Stimulated activated CD4-positive, alpha-beta T cell treated with anti-CD3 and anti-CD28 coated beads, TNF-alpha, amount 100 ng/mL, for 4 hours (primary cell): ENCODE measurements around the gene CLECL1.
"Not testable (repeated sequence)": the region's sequence is repeated elsewhere in the genome, so short reads cannot be mapped to it uniquely, and the experiment has no call there.

Source experiments
- DNase-seq, 3 experiments: peaks; one replicate each; pipeline ENCODE4 v3.0.0-alpha.2; 2020; ENCODE audit warnings: low read depth in 3 of 3

CLECL1 gene

DNA sequence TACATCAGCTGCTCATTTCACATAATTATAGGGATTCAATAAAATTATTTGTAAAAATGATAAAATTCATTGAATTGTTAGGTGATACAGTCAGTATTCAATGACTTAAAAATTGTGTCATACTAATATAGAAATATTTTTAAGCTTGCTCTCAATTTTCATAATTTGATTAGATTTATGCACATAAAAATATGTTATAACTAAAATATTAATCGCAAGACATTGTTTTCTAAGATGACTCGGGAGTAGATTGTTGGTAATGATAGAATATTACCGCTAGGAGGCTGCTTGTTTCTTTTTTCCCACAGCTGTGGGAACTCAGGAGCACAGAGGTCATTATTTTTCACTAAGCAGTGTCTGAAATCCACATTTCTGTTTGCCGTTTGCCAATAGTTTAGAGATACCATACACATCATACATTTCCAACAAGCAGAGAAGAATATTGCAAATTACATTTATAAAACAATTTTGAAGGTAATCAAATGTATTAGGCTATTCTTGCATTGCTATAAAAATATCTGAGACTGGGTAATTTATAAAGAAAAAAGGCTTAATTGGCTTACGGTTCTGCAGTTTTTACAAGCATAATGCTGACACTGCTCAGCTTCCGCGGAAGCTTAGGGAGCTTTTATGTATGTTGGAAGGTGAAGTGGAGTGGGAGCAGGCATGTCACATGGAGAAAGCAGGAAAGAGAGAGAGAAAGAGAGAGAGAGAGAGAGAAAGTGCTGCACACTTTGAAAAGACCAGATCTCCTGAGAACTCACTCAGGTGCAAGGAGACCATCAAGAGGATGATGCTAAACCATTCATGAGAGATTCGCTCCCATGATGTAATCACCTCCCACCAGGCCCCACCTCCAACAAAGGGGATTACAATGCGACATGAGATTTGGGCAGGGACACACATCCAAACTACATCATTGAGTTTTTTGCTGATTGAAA, 18.6 kb upstream of the CLECL1 start:
- DNase-seq, result peak in 2 of 3 experiments; percentile 56 to 68

DNA sequence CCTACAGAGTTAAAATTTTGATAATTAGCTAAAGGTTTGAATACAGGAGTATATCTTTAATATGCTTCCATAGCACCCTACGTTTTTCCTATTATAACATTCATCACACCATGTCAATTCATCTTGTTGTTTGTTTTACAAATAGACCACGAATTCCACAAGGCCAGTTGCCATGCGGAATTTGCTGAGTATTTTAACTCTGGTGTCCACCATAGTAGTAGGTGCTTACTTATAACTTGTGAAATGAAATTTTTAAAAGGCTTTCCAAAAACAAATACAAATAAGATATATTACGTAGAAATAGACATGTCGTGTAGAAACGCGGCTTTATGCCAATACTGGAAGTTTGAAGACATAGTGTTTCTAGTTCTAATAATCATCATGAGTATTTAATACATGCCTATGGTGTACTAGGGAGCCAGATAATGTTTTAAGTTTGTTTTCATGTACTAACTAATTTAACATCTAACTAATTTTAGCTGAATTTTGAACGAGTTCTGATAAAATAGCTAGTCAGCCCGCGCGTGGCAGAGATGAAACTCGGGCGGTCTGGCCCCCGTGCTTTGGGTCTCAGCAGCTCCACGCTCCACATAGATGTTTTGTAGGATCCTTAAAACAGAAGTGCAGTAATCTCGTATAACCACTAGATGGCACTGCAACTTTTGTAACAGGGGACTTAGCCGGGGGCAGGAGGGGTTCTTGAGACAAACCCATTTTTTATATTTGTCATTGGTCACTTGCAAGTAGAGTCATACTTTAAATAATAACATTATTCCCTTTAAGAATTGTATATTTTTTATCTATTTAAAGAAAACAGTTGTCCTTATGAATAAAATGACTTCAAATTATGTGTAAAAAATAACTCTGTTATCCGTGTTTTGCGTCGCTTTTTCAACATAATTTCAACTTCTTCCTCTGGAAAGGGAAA, 17.6 kb upstream of the CLECL1 start:
- DNase-seq, result peak in 2 of 3 experiments; percentile 45 to 68

DNA sequence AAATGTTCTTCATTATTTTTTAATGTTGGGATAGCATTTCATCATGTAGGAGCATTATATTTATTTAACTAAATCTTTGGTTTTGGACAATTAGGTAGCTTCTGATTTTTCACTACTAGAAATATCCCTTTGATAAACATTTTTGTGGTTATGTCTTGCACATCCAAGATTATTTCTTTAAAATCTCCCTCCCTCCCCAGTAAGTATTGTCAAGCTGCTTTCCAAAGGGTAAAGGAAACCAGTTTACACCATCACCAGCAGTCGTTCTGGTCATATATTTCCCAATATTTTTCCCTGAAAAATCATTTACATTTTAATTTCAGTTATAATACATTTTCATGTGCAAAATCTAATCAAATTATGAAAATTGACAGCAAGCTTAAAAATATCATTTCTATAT, 16.7 kb upstream of the CLECL1 start:
- no peak for DNase-seq

DNA sequence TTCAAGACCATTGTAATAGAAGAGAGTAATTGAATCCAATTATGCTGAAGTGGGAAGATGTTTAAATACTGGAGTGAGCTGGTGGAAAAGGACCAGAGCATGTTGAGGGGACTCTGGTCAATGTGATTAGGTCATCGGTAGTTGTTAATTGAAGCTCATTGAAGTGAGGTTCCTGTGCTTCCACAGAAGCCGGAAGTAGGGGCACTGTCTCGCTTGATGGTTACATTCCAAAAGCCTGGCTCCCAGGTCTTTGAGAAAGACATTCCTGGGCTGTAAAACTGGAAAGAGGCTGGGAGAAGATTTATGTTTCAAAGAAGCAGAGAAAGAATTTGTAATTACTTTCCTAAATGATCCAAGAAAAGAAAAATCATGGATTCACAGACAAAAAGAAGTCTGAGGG, 12.3 kb upstream of the CLECL1 start:
- DNase-seq, result no peak

DNA sequence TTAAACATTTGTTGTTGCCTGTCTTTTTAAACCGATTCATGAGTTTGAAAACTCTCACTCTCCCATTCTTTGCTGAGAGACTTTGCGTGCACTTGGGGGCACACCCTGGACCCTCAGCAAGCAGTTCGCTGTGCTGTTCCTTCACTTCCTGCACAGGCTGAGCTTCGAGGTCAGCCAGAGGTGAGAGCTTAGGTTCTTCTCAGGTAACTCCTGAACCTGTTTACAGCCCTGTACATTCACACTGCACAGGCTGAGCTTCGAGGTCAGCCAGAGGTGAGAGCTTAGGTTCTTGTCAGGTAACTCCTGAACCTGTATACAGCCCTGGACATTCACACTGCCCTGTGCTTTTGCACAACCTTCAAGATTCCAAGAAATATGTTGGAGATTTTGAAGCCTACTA, 9.8 kb upstream of the CLECL1 start:
- no peak for DNase-seq

DNA sequence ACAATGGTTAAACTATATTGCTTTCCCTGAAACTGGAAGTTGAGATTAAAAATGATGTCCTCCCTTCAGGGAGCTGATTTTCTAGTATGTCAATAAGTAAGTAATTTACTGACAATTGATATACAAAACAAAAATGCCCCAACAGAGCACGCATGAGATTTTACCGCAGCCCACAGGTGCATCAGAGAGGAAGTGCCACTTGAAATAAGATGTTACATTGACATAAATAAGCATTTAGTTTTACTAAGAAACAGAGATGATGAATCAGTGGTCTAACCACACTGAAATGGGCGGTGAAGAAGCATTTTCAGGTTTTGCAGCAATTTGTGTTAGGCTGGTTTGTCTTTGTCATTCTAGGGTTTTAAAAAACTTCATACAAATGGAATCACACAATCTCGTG, 8.8 kb upstream of the CLECL1 start:
- peak in 1 of 3 experiments; percentile 38 for DNase-seq

DNA sequence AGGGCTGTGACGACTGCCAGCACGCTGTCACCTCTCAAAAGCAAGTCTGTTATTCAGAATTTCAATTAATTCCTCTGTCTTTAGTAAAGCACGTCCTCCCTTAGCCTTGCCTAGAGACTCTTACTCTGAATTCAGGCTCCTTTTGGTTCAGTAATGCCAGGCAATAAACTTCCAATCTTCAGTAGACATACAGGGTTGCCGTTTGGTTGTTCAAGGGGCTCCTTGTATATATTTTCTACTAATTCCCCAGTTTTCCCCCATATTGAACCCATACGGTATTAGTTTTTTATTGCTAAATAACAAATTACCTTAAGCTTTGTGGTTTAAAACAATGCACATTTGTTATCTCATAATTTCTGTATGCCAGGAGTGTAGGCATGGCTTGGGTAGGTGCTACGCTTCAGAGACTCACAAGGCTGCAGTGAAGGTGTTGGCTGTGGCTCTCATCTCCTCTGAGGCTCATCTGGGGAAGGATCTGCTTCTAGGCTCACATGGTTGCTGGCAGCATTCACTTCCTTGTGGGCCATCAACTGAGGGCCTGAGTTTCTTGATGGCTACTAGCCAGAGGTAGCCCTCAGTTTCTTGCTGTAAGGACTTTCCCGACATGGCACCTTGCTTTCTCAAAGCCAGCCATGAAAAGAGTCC, 7.3 kb upstream of the CLECL1 start:
- no peak for DNase-seq

DNA sequence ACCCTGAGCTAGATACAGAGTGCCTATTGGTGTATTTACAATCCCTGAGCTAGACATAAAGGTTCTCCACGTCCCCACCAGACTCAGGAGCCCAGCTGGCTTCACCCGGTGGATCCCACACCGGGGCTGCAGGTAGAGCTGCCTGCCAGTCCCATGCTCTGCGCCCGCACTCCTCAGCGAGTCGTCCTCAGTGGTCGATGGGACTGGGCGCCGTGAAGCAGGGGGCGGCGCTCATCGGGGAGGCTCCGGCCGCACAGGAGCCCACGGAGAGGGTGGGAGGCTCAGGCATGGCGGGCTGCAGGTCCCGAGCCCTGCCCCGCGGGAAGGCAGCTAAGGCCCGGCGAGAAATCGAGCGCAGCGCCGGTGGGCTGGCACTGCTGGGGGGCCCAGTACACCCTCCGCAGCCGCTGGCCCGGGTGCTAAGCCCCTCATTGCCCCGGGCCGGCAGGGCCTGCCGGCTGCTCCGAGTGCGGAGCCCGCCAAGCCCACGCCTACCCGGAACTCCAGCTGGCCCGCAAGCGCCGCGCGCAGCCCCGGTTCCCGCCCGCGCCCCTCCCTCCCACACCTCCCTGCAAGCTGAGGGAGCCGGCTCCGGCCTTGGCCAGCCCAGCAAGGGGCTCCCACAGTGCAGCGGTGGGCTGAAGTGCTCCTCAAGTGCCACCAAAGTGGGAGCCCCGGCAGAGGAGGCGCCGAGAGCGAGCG, 6.7 kb upstream of the CLECL1 start:
- DNase-seq, result not testable (repeated sequence)

DNA sequence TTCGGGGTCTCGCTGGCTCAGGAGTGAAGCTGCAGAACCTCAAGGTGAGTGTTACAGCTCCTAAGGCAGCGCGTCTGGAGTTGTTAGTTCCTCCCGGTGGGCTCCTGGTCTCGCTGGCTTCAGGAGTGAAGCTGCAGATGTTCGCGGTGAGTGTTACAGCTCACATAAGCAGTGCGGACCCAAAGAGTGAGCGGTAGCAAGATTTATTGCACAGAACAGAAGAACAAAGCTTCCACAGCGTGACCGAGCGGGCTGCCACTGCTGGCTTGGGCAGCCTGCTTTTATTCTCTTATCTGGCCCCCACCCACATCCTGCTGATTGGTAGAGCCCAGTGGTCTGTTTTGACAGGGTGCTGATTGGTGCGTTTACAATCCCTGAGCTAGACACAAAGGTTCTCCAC, 6.0 kb upstream of the CLECL1 start:
- DNase-seq, result not testable (repeated sequence)

DNA sequence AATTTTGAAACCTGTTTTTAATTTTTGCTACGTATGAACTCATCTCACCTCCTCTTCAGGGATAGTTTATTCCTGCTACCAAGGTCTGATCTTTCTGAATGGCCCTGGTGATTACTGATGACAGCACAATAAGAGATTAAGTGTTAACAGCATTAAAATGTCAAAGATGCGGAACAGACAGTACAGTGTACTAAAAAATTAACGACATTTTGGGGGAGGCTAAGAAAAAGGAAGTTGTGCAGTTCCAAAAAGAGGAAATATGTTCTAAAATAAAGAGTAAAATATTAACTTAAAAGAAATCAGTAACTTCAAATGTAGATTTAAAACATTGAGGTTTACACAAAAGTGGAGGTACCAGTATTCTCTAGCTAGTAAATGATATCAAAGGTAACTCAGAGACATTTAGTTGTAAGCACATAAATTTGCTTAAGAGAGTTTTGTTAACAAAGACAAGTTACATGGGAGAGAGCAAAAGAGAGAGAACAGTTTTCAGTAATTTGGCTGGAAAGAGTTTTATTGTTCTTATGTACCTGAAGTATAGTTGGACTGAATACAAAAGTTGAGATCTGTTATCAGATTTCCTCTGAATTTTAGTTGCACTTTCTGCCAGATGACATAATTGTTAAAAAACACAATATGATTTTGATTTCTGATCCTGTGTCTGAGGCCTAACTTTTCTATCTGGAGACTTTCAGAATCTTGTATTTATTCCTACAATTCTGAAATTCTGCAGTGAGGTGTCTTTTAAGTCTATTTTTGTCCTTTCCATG, 4.2 kb upstream of the CLECL1 start:
- no peak for DNase-seq

DNA sequence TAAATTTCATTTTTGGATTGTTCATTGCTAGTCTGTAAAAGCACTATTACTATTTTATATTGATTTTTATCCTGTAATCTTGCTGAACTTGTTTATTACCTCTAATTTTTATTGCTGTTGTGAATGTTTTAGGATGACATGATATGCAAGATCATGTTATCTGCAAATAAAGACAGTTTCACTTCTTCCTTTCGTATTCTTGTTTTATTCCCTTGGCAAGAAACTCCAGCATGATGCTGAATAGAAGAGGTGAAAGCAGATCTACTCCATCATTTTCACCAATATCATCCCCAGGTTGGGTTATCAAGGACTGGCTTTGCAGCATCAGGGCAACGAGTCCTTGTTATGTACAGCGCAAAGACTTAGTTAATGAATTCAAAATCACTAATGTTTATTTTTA, 2.7 kb upstream of the CLECL1 start:
- no peak for DNase-seq

DNA sequence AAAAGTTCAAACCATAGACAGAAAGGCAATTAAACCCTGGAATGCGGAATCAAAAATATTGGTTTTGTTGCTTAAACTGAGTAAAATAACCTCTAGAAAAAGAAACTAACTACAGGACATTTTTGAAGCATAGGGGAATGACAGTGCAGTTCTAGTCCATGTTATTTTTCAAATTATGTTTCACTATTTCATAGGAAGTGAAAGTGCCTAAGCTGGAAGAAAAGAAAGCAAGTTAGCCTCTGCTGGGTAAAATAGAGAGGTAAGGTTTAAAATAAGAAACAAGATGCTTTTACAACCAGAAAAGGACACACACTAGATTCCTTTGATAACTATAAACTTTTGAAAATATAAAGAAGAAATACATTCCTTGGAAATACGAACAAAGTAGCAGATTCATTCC, 1.1 kb downstream of the CLECL1 start:
- DNase-seq, result no peak

DNA sequence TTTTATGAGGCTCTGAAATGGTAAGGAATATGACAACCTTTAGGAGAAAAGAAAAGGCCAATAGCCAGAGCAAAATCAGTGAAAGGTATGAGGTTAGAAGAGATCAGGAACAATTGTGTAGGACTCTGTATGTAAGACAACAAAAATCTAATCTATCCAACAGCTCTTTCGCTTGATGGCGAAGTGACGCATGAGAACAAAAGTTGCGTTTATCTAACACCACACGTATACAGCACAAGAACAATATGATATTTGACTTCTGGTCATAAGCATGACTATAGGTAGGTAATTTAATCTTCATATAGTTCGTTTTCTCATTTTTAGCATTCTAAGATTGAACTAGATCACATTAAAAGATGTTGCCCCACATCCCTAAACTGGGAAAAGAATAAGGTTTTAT, 1.5 kb downstream of the CLECL1 start:
- no peak for DNase-seq

DNA sequence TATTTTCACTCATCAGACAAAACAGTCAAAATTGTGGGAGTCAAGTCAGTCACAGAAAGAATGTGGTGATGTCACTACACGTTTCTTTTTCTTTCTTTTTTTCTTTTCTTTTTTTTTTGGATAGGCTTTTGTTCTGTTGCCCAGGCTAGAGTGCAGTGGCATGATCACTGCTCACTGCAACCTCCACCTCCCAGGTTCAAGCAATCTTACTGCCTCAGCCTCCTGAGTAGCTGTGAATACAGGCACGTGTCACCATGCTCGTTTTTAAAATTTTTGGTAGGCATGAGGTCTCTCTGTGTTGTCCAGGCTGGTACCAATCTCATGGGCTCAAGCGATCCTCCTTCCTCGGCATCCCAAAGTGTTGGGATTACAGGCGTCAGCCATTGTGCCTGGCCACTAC, 2.3 kb downstream of the CLECL1 start:
- DNase-seq, result no peak

DNA sequence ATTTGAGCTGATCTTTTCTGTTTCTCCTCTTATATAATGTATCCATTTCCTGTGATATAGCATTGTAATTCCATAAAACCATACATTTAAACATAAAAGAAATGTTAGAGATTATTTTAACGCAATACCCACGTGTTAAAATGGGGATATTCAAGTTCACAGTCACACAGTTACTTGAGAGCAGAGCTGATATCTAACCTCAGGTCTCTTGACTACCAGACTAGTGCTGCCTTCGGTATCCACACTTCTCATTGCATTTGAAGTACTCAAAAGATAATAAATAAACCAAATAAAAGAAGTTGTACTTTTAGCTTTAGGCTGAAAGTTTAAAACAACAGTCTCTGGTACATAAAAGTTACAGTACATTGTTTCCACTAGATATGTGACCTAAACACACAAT, 2.9 kb downstream of the CLECL1 start:
- DNase-seq, result no peak

DNA sequence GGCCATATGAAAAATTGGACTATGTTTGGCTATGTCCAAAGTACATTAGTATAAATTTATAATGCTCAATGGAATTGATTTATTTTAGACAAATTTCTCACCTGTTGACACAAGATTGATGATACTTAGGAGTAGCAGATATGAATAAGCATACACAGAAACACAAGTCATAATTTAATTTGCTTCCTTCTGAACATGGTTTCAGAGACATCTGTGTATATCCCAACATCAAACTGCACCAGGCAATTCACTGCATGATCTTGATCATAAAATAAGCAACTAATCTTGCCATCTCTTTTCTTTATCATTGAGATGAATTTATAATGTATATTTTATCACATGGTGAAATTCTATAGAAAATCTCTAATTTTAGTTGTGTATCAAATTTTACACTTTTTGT, 3.8 kb downstream of the CLECL1 start:
- DNase-seq, result no peak

DNA sequence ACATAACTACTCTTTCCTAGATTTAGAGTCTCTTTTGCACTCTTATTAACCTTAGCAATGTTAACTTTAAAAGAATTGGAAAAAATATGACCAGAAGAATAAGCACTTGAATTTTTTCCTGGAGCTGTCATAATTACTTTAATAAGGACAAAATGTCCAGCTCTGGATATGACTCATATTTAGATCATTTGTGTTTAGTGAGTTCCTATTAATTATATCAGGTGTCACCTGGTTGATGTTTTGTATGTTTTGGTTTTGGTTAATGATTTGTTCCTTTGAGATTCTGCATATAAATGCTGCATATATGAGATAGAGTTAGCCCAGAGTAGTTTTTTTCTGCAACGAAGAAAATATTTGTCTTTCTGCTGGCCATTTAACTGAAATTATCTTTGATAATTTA, 5.1 kb downstream of the CLECL1 start:
- no peak for DNase-seq

DNA sequence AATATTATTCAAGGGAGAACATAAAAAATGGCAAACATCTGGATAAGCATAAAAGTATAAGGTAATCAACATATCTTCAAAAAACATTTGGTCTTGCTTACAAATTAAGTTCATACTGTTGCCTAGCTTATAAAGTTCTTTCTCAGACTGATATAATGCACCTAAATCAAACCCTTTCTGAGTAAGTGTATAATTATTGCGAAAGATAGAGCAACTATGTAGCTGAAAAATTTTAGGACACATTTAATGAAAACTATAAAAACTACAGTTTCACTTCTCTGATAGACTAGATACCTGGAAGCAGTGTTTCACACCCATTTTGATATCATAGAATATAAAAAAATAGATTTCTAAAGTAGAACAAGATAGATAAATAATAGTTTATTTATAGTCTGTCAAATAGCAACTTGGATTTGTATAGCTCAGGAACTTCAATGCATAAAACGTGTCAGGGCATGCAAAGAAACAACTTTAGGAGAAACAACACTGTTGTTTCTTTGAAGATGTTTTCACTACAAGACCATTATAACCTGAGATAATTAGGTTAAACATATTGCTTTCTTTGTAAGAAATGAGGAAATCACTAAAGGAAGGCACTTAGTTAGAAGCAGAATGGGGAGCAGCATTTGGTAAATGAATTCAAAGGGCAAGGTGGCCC, 7.6 kb downstream of the CLECL1 start:
- no peak for DNase-seq

DNA sequence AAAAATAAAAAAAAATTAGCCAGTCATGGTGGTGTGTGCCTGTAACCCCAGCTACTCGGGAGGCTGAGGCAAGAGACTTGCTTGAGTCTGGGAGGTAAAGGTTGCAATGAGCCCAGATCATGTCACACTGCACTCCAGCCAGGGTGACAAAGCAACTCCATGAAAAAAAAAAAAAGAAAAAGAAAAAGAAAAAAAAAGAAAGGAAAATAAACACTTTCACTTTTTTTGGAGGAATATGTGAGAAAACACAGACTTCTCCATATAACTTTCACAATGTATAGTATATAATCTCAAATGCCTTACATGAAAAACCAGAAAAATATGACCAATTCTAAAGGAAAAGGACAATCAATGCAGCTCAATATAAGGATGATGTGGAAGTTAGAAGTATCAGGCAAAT, 8.9 kb downstream of the CLECL1 start:
- DNase-seq, result no peak

DNA sequence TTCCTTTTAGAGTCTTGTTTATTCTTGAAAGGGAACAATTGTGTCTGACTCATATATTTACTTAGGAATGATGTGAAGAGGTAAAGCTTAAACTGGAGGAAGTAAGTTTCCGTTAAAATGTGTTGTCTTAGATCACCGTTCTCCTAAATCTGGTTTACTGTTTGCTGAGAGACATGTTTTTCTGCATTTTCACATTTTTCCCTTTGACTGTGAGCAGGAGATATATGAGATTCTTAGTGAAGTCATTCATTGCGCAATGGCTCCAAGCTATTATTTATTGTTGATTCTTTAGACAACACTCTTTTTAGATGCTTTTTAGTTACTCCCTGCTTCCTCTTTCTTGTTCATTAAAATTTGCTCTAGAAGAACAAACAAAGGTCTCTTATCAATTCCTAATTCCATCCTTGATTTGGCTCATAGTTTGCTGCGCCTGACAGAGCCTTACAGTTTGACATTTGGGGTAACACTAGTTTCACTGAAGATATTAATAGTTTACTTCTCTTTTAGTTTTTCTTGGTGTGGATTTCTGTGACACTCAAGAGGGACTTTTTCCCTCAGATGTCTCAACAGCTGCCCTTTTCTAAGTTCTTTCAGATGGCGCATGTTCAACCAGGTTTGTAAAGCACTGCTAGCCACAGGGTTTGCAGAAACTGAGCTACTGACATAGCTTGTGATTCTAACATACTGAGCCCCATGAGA, 11.4 kb downstream of the CLECL1 start:
- no peak for DNase-seq
